GM21825 (cell line): ENCODE data around the gene ZNF841.
A peak's percentile ranks its signal among the peaks of the same experiment; 100 is the strongest.
"Not testable (repeated sequence)": the region's sequence is repeated elsewhere in the genome, so short reads cannot be mapped to it uniquely, and the experiment has no call there.

Experiments
- ATAC-seq: cut with Tn5 transposase; IDR thresholded peaks from one replicate; pipeline ENCODE4 v1.9.1; 2021; ENCODE audit warnings: mild to moderate bottlenecking, moderate library complexity; ENCODE audit not compliant: unreplicated experiment

The ZNF841 gene

GRCh38 chr19:52095172-52096014, at the start of gene ZNF841:
TSS of gene ZNF841 (minus strand) at chr19:52095765. CDS start at chr19:52084801, 10,964 bp downstream.
- ATAC-seq = peak; percentile 96

- ATAC-seq = no peak
Measured at GRCh38 chr19:52142001-52142595, 46.5 kb upstream of the ZNF841 start.

- ATAC-seq = no peak
Measured at GRCh38 chr19:52141203-52141602, 45.6 kb upstream of the ZNF841 start.

- ATAC-seq = no peak
Measured at GRCh38 chr19:52140032-52140710, 44.6 kb upstream of the ZNF841 start.

- peak; percentile 90 for ATAC-seq
Measured at GRCh38 chr19:52139252-52140031, 43.9 kb upstream of the ZNF841 start, which contains the start of gene ZNF616. TSS of gene ZNF616 (minus strand) at chr19:52139938. CDS start at chr19:52130512, 9,426 bp downstream.

- no peak for ATAC-seq
Measured at GRCh38 chr19:52138983-52139251, 43.4 kb upstream of the ZNF841 start.

GRCh38 chr19:52138278-52138982, 42.9 kb upstream of the ZNF841 start:
- no peak for ATAC-seq

GRCh38 chr19:52120286-52120685, 24.7 kb upstream of the ZNF841 start:
- no peak for ATAC-seq

GRCh38 chr19:52115526-52116053, 20.0 kb upstream of the ZNF841 start:
- ATAC-seq = no peak

- ATAC-seq = no peak
Measured at GRCh38 chr19:52114691-52115090, 19.1 kb upstream of the ZNF841 start.

GRCh38 chr19:52112624-52113023, 17.1 kb upstream of the ZNF841 start:
- no peak for ATAC-seq

- no peak for ATAC-seq
Measured at GRCh38 chr19:52110780-52111179, 15.2 kb upstream of the ZNF841 start.

- ATAC-seq = no peak
Measured at GRCh38 chr19:52102782-52103181, 7.2 kb upstream of the ZNF841 start.

- no peak for ATAC-seq
Measured at GRCh38 chr19:52101866-52102562, 6.4 kb upstream of the ZNF841 start.

- no peak for ATAC-seq
Measured at GRCh38 chr19:52099497-52100138, 4.1 kb upstream of the ZNF841 start.

GRCh38 chr19:52096416-52096815, 851 bp upstream of the ZNF841 start:
- ATAC-seq = not testable (repeated sequence)

GRCh38 chr19:52094526-52095130, 937 bp downstream of the ZNF841 start:
- ATAC-seq = no peak

- ATAC-seq = no peak
Measured at GRCh38 chr19:52086481-52086880, 9.1 kb downstream of the ZNF841 start.

GRCh38 chr19:52070496-52070895, 25.1 kb downstream of the ZNF841 start:
- no peak for ATAC-seq
